GM18519 (cell line): Measurements from ENCODE around the gene TAC3.
"Not testable (repeated sequence)": the region's sequence is repeated elsewhere in the genome, so short reads cannot be mapped to it uniquely, and the experiment has no call there.

Source experiments
- ATAC-seq: cut with Tn5 transposase; IDR thresholded peaks from one replicate; pipeline ENCODE4 v1.9.1; 2021; ENCODE audit warnings: mild to moderate bottlenecking, moderate library complexity; ENCODE audit not compliant: unreplicated experiment, low FRiP score

TAC3 gene

DNA sequence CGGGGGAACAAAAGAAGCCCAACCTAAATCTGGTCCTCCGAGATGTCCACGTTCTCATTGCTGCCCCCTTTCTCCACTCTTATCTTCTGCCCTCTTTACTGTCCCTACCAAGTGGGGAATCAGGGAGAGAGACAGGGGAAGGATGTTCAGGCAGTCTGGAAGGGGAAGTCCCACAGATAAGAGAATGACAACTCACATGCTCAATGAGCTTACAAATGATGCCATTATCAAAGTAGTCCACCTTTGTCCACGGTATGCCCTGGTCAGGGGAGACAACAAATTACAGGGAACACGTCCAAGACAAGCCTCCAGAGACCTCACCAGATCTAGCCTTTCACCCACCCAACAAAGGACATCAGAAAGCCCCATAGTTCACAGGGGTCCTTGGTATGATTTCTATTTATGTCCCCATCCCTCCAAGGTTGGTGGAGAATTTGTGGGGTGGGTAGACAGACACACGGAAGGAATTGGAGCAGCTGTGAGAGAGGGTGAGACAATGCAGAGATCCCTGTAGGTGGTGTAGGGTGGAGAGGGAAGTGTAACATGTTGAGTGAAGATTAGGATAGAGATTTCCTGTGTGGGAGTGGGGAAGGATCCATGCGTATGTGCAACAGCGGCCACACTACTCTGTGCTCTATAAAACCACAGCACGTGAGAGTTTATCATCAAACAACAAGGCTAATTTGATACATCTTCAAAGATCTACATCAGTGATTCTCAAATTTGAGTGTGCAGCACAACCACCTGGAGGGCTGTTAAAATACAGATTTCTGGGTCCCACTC lies 22.9 kb upstream of the TAC3 start:
- ATAC-seq: no peak

DNA sequence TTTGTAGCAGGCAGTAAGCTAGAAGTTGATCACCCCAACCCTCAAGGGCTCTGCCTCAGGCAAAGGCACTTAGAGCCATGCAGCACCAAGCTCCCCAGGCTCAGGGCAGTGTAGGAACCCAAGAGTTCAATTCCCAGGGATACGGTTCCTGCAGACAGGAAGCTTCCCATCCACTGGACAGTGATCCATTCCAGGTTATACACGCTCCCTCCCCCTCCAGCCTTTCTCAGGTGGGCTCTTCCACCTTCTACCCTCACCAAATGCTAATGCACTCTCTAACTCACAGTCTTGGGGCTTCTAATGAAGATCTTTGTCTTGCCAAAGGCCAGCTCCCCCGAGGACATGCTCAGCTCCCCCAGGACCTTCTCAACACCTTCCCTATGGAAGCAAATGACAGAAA lies 20.9 kb upstream of the TAC3 start:
- ATAC-seq: no peak

DNA sequence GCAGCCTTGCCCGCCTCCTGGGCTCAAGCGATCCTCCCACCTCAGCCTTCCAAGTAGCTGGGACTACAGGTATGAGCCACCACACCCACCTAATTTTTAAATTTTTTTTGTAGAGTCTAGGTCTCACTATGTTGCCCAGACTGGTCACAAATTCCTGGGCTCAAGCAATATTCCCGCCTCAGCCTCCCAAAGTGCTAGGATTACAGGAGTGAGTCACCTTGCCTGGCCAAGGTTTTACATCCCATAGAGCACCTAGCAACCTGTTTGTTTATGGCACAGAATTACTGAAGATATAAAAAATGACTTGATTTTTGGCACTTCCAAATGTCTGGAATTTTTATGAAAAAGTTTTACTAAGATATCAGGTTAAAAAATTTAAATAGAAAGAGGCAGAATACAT lies 17.1 kb upstream of the TAC3 start:
- no peak for ATAC-seq

- no peak for ATAC-seq
Observed at GRCh38 chr12:57031789-57032188, 15.5 kb upstream of the TAC3 start.

- no peak for ATAC-seq
Observed at GRCh38 chr12:57031138-57031725, 14.9 kb upstream of the TAC3 start.

DNA sequence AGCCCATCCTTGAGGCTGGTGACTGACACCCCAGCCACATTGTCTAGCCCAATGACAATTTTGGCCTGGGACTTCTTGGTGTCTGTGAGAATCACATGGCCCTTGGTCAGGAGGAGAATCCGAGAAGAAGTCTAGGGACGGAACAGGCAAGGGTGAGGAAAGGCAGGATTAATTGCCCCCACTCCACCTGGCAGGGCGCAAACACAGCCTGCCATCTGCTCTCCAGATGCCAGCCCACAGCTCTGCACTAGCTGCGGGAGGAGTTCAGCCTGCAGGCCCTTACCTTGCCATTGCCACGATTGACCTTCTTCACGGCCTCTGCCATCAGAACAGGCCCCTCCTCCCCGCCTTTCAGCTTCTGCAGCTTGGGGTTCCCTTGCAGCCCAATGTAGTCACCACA lies 13.1 kb upstream of the TAC3 start:
- ATAC-seq: no peak

DNA sequence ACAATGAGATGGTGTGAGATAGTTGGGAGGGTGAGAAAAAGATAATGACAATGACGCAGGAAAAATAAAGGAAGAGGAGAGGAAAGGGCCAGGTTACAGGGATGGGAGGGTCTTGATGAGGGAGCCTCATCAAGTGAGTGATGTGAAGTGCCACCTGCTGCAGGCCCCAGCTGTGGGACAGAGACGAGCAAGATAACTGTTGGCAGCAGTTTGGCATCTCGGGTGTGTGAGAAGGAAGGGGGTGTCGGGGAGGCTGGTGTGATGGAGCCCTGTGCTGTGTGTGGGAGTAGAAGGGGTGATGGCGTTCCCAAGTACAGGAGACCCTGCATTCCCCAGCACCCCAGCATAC lies 11.4 kb upstream of the TAC3 start:
- no peak for ATAC-seq

GRCh38 chr12:57027011-57027804 lies 10.9 kb upstream of the TAC3 start:
- ATAC-seq: no peak

- ATAC-seq: no peak
Observed at GRCh38 chr12:57025196-57025595, 8.9 kb upstream of the TAC3 start.

- not testable (repeated sequence) for ATAC-seq
Observed at GRCh38 chr12:57022324-57022723, 6.0 kb upstream of the TAC3 start.

DNA sequence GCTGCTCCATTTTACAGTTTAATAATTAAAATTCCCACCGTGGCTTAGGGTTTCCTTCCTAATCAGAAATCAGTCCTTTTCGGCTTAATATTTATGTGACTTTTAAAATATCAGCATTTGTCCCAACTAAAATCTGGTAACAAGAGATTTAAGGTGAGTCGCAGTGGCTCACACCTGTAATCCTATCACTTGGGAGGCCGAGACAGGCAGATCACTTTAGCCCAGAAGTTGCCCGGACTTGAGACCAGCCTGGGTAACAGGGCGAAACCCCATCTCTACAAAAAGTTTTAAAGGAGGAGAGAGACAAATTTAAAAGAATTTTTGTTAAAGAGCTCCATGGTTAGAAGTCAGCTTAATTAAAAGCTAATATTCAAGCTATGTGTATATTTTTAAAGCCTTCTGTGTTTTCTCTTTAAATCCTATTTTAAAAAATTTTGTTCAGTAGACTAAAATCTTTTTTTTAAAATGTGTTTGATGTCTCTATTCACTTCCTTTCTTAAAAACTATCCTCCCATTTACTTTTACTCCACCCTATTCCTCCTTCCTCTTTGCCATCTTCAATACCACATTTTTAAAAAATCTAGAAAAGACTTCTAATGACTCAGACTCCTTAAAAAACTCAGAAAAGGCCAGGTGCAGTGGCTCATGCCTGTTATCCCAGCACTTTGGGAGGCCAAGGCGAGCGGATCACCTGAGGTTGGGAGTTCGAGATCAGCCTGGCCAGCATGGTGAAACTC lies 3.8 kb upstream of the TAC3 start:
- no peak for ATAC-seq

- no peak for ATAC-seq
Observed at GRCh38 chr12:57018906-57019305, 2.6 kb upstream of the TAC3 start.

DNA sequence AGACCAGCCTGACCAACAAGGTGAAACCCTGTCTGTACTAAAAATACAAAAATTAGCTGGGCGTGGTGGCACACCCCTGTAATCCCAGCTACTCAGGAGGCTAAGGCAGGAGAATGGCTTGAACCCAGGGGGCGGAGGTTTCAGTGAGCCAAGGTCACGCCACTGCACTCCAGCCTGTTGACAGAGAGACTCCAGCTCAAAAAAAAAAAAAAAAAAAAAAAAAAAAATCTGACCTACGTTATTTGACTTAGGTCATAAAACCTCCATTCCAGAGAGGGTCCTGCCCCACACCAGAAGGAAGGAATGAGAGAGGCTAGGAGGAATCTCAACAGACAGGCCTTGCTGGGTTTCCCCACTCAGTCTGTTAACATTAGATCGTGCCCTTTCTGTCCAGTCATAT lies 2.0 kb upstream of the TAC3 start:
- not testable (repeated sequence) for ATAC-seq

- ATAC-seq: peak; percentile 44
Observed at GRCh38 chr12:57012600-57013465, 3.5 kb downstream of the TAC3 start.

- peak; percentile 63 for ATAC-seq
Observed at GRCh38 chr12:57011438-57012424, 4.6 kb downstream of the TAC3 start.

DNA sequence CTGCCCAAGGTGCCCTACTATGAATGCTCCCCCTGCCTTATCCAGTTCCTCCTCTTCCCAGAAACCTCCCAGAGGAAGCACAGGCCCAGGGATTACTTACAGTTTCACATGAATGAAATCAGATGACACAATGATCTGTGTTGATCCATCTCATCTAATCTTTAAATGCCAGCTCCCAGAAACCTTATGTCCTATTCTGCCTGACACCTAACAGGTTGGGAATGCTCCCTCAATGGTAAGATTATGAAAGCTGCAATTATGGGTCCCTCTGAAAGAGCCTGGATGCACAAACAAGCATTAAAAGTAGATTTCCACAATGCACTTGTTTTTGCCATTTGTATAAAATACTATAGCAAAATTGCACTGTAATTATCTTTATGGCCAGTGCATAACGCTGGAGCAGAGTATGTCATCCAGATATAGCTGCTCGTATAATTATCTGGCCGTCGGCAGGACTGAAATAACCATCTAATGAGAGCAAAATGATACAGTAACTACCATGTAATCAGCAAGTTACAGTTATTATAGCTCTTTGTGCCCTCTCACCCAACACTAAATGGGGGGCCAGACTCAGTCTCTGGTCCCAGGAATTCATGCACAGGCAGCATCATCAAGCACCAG lies 5.6 kb downstream of the TAC3 start:
- ATAC-seq: no peak

DNA sequence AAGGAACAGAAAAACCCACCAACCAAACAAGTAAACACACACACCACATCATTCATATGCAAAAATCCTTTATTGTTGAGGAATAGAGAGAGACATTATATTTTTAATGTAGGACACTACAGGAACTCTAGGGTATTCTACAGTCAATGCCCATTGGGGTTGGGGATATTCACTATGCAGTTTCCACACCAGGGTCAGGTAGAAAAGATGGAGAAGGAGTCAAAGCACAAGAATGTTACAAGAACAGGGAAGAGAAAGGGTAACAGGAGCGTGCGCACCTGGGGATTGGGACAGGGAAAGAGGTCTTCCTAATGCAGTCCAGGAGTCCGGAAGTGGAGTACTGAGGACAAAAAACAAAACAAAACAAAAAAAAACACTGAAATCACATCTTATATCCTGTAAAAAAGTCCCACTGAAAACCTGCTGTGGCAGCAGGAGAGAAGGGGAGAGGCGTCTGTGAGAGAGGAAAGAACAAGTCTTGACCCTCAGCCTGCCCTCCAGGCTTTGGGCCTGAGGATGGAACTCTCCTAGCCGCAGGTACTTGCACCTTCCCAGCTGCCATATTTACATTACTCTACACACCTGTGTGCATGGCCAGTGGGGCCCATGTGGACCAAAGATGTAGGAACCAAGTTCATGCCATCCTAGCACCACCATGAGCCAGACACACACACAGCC lies 6.2 kb downstream of the TAC3 start:
- ATAC-seq: no peak

DNA sequence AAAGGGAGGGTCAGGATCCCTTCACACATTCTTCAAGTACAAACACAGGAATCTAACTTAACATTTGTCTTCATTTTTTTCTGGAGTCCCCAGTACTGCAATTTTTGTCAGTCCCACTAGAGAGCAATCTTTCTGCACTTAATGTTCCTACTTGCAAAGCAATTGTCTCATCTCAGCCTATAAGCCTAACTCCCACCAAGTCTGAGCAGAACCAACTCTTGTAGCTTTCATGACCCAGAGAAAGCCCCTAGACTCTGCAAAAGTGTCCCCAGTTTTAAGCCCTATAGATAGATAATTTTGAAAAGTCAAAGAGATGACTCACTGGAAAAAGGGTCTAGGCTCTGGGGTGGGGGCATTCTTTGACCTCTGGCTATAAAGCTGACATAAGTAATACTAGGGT lies 8.2 kb downstream of the TAC3 start:
- no peak for ATAC-seq
